HepG2 (cell line): ENCODE measurements around the gene HDAC10. TPM values are rescaled to one million over a fixed set of nuclear protein-coding genes. Genes with fewer than 3 reads are reported as not detected.
A peak's percentile ranks its signal among the peaks of the same experiment; 100 is the strongest.

Experiments
- GPN1 ChIP-seq: sonication (generic); formaldehyde crosslinking; IDR thresholded peaks from 2 replicates; pipeline ENCODE4 v1.5.1; 2020; ENCODE audit warnings: missing genetic modification reagents, borderline replicate concordance
- KDM2A ChIP-seq: sonication (generic); formaldehyde crosslinking; IDR thresholded peaks from 2 replicates; pipeline ENCODE4 v1.4.0; 2020; ENCODE audit warnings: low read depth, missing genetic modification reagents, borderline replicate concordance
- MED1 ChIP-seq: sonication (generic); formaldehyde crosslinking; IDR thresholded peaks from 2 replicates; pipeline ENCODE4 v1.4.0; 2020; ENCODE audit warnings: missing genetic modification reagents
- NCOR1 ChIP-seq: fragments of 200-600 bp; sonication (generic); IDR thresholded peaks from 2 replicates; pipeline ENCODE4 v1.7.0; 2017; ENCODE audit warnings: antibody characterized with exemption, low read length, borderline replicate concordance
- NR3C1 ChIP-seq: sonication (generic); formaldehyde crosslinking; IDR thresholded peaks from 2 replicates; pipeline ENCODE4 v1.4.0; 2020; ENCODE audit warnings: missing genetic modification reagents
- PAX8 ChIP-seq: sonication (generic); formaldehyde crosslinking; IDR thresholded peaks from 2 replicates; pipeline ENCODE4 v1.8.0; 2022; ENCODE audit warnings: mild to moderate bottlenecking, missing genetic modification reagents, borderline replicate concordance
- RELA ChIP-seq: sonication (generic); formaldehyde crosslinking; IDR thresholded peaks from 2 replicates; pipeline ENCODE4 v1.4.0; 2020; ENCODE audit warnings: missing genetic modification reagents
- SMYD3 ChIP-seq: sonication (generic); formaldehyde crosslinking; IDR thresholded peaks from 2 replicates; pipeline ENCODE4 v1.8.1; 2023; ENCODE audit warnings: mild to moderate bottlenecking, missing genetic modification reagents
- SOX6 ChIP-seq, 2 experiments: fragments of 450-650 bp in 1 of 2; sonication (generic) in 1 of 2; formaldehyde crosslinking in 1 of 2; IDR thresholded peaks; 2 replicates each; pipeline versions ENCODE4 v1.4.0 to v1.6.1; 2017 to 2020; ENCODE audit warnings: antibody characterized with exemption in 1 of 2, mild to moderate bottlenecking in 1 of 2, missing genetic modification reagents in 1 of 2
- SRSF4 ChIP-seq: fragments of 200-400 bp; formaldehyde crosslinking; IDR thresholded peaks from one replicate; pipeline ENCODE4 v1.6.1; 2018; ENCODE audit warnings: mild to moderate bottlenecking, low read depth, low read length, moderate library complexity; ENCODE audit not compliant: poor library complexity, severe bottlenecking
- TAF1 ChIP-seq: sonication (generic); formaldehyde crosslinking; IDR thresholded peaks from 2 replicates; pipeline ENCODE4 v1.4.0; 2020; ENCODE audit warnings: missing genetic modification reagents
- ZKSCAN1 ChIP-seq: fragments of 150-350 bp; IDR thresholded peaks from 2 replicates; pipeline ENCODE4 v1.6.1; 2014; ENCODE audit warnings: low read length
- ZNF329 ChIP-seq: sonication (generic); formaldehyde crosslinking; IDR thresholded peaks from 2 replicates; pipeline ENCODE4 v1.9.0; 2021; ENCODE audit warnings: low read depth, mild to moderate bottlenecking, missing genetic modification reagents
- ZNF350 ChIP-seq: sonication (generic); formaldehyde crosslinking; IDR thresholded peaks from 2 replicates; pipeline ENCODE4 v1.4.0; 2020; ENCODE audit warnings: mild to moderate bottlenecking, low read depth, missing genetic modification reagents, borderline replicate concordance
- ZNF446 ChIP-seq: sonication (generic); formaldehyde crosslinking; IDR thresholded peaks from 2 replicates; pipeline ENCODE4 v1.5.0; 2020; ENCODE audit warnings: mild to moderate bottlenecking, missing genetic modification reagents
- ZNF619 ChIP-seq: sonication (generic); formaldehyde crosslinking; IDR thresholded peaks from 2 replicates; pipeline ENCODE4 v1.4.0; 2020; ENCODE audit warnings: mild to moderate bottlenecking, missing genetic modification reagents
- ZNF724P ChIP-seq: sonication (generic); formaldehyde crosslinking; IDR thresholded peaks from 2 replicates; pipeline ENCODE4 v1.8.0; 2022; ENCODE audit warnings: missing genetic modification reagents, borderline replicate concordance
- ZNF850 ChIP-seq: sonication (generic); formaldehyde crosslinking; conservative IDR thresholded peaks from 2 replicates; pipeline ENCODE4 v1.9.0; 2021; ENCODE audit warnings: mild to moderate bottlenecking, missing genetic modification reagents
- polyA plus RNA-seq, 8 experiments: library from polyadenylated mRNA; depleted of rRNA in 3 of 8; stranded (reverse) in 7 of 8; unstranded in 1 of 8; fragments of >200 nt; fragmentation: Illumina TruSeq in 4 of 8; extraction: Trizol in 4 of 8; gene quantifications; 2 replicates each; pipeline versions ENCODE4 v1.2.1 to v1.2.3, GENCODE V29; 2011 to 2016; ENCODE audit warnings: low read depth in 4 of 8, missing spikeins in 1 of 8, mixed read lengths in 1 of 8; ENCODE audit not compliant: insufficient read depth in 1 of 8
- total RNA-seq, 5 experiments: library from RNA; depleted of rRNA; stranded (reverse); fragments of >200 nt; fragmentation: Illumina TruSeq; extraction: Trizol; gene quantifications; 2 replicates each; pipeline ENCODE4 v1.2.3, GENCODE V29; 2016; ENCODE audit warnings: low read depth in 1 of 5
- TF ChIP-seq, protein P1 (sequence below): sonication (generic); formaldehyde crosslinking; IDR thresholded peaks from 2 replicates; pipeline ENCODE4 v1.4.0; 2020; ENCODE audit warnings: mild to moderate bottlenecking, missing genetic modification reagents
- TF ChIP-seq, protein P2 (sequence below): IDR thresholded peaks from 2 replicates; pipeline ENCODE4 v1.6.1; 2016; ENCODE audit warnings: mild to moderate bottlenecking, missing biosample characterization, missing genetic modification reagents
- TF ChIP-seq, protein P3 (sequence below): sonication (generic); formaldehyde crosslinking; IDR thresholded peaks from 2 replicates; pipeline ENCODE4 v1.8.1; 2023; ENCODE audit warnings: mild to moderate bottlenecking, inconsistent platforms, moderate library complexity, missing genetic modification reagents, borderline replicate concordance
- TF ChIP-seq, protein P4 (sequence below): sonication (generic); formaldehyde crosslinking; IDR thresholded peaks from 2 replicates; pipeline ENCODE4 v1.4.0; 2020; ENCODE audit warnings: missing genetic modification reagents, borderline replicate concordance

Gene HDAC10
- total and polyA plus RNA-seq, 2 of the 13 experiments (the other 11 are each of a cell fraction or from before 2014, with no cell fraction given) = 13.9 to 14.9 TPM

DNA sequence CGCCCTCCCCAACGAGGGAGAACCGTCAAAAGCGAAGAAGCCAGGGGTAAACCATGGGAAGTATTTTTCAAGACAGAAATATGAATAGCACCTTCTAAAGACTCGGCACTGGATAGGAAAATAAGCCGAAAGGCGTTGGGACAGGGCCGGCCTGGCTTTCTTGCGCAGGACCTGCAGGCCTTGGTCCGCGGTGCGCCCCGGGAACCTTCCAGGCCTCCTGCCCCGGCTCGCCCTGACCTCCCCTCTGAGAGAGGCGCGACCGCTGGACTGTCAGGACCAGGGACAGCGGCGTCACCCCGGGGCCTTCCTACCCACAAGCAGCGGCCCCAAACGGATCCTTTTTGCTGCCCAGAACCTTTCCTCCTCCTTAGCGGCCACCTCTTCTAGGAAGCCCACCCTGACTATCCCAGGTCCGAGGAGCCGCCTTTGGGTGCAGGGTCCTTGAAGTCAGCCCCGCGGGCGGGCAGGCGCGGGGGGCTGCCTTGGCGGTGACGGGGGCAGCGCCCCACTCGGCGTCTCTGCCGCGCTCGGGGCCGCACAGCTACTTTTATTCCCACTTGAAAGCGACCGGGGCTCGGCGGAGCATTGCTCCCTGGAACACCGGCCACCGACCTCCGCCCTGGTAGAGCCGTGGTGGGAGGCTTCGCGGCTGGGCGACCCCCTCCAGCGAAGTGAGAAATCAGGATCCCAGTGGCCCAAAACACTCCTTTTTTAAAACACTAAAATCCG lies 19.8 kb upstream of the HDAC10 start (continued):
- TF ChIP-seq ZNF350 (CRISPR knock-in tag) (peak; percentile 60; the same call in 1 of the 2 replicates), ZNF619 (CRISPR knock-in tag) (no peak), ZNF724P (CRISPR knock-in tag) (no peak), ZNF446 (CRISPR knock-in tag) (0 out of 2 replicates have a peak, but pooled peaks have one; percentile 54), ZNF329 (CRISPR knock-in tag) (0 out of 2 replicates have a peak, but pooled peaks have one; percentile 56), MED1 (no peak; the same call in 1 of the 2 replicates), ZKSCAN1 (no peak), TAF1 (CRISPR knock-in tag) (peak; percentile 31; the same call in 1 of the 2 replicates), KDM2A (CRISPR knock-in tag) (peak; percentile 87; the same call in 1 of the 2 replicates), GPN1 (CRISPR knock-in tag) (peak; percentile 94; the same call in 1 of the 2 replicates), RELA (CRISPR knock-in tag) (0 out of 2 replicates have a peak, but pooled peaks have one; percentile 34), PAX8 (CRISPR knock-in tag) (peak; percentile 41; the same call in 1 of the 2 replicates), NCOR1 (no peak), SRSF4 (no peak), ZNF850 (no peak), SOX6 (IDR thresholded peaks at IDR 0.05) (no peak), SOX6 (CRISPR knock-in tag; IDR thresholded peaks at IDR 0.05) (peak; percentile 36; the same call in 1 of the 2 replicates), NR3C1 (CRISPR knock-in tag) (no peak), SMYD3 (CRISPR knock-in tag) (no peak)
- TF ChIP-seq, protein P1, sequence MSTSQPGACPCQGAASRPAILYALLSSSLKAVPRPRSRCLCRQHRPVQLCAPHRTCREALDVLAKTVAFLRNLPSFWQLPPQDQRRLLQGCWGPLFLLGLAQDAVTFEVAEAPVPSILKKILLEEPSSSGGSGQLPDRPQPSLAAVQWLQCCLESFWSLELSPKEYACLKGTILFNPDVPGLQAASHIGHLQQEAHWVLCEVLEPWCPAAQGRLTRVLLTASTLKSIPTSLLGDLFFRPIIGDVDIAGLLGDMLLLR (CRISPR knock-in tag) = peak; percentile 69; the same call in 1 of the 2 replicates
- TF ChIP-seq, protein P2, sequence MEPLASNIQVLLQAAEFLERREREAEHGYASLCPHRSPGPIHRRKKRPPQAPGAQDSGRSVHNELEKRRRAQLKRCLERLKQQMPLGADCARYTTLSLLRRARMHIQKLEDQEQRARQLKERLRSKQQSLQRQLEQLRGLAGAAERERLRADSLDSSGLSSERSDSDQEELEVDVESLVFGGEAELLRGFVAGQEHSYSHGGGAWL (CRISPR knock-in tag) = peak; percentile 87; the same call in 1 of the 2 replicates
- TF ChIP-seq, protein P3, sequence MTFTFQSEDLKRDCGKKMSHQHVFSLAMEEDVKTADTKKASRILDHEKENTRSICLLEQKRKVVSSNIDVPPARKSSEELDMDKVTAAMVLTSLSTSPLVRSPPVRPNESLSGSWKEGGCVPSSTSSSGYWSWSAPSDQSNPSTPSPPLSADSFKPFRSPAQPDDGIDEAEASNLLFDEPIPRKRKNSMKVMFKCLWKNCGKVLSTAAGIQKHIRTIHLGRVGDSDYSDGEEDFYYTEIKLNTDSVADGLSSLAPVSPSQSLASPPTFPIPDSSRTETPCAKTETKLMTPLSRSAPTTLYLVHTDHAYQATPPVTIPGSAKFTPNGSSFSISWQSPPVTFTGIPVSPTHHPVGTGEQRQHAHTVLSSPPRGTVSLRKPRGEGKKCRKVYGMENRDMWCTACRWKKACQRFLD (CRISPR knock-in tag) = 0 out of 2 replicates have a peak, but pooled peaks have one; percentile 75
- TF ChIP-seq, protein P4, sequence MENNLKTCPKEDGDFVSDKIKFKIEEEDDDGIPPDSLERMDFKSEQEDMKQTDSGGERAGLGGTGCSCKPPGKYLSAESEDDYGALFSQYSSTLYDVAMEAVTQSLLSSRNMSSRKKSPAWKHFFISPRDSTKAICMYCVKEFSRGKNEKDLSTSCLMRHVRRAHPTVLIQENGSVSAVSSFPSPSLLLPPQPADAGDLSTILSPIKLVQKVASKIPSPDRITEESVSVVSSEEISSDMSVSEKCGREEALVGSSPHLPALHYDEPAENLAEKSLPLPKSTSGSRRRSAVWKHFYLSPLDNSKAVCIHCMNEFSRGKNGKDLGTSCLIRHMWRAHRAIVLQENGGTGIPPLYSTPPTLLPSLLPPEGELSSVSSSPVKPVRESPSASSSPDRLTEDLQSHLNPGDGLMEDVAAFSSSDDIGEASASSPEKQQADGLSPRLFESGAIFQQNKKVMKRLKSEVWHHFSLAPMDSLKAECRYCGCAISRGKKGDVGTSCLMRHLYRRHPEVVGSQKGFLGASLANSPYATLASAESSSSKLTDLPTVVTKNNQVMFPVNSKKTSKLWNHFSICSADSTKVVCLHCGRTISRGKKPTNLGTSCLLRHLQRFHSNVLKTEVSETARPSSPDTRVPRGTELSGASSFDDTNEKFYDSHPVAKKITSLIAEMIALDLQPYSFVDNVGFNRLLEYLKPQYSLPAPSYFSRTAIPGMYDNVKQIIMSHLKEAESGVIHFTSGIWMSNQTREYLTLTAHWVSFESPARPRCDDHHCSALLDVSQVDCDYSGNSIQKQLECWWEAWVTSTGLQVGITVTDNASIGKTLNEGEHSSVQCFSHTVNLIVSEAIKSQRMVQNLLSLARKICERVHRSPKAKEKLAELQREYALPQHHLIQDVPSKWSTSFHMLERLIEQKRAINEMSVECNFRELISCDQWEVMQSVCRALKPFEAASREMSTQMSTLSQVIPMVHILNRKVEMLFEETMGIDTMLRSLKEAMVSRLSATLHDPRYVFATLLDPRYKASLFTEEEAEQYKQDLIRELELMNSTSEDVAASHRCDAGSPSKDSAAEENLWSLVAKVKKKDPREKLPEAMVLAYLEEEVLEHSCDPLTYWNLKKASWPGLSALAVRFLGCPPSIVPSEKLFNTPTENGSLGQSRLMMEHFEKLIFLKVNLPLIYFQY (CRISPR knock-in tag) = peak; percentile 79
